Activated CD8-positive, alpha-beta memory T cell treated with anti-CD3 and anti-CD28 coated beads for 36 hours (primary cell): Measurements from ENCODE around the gene MVP. TPM values are rescaled to one million over a fixed set of nuclear protein-coding genes. Genes with fewer than 3 reads are reported as not detected.

Experiments used
- CTCF ChIA-PET: fragments of 350-600 bp; sonication (Branson Sonifier 250); formaldehyde crosslinking; loops from one replicate; lab custom pipeline; 2021; ENCODE audit warnings: antibody characterized with exemption; lab: Charles Lee
- POLR2A ChIA-PET: fragments of 350-600 bp; sonication (Branson Sonifier 250); formaldehyde crosslinking; loops from one replicate; lab custom pipeline; 2021; ENCODE audit warnings: antibody characterized with exemption; lab: Charles Lee
- total RNA-seq, 2 experiments: library from RNA; stranded (reverse); gene quantifications; one replicate each; pipeline ENCODE4 v1.2.3, GENCODE V29; 2021

Gene MVP
- total RNA-seq, 2 experiments from 2014 or later = 42.2 to 46.0 TPM

DNA sequence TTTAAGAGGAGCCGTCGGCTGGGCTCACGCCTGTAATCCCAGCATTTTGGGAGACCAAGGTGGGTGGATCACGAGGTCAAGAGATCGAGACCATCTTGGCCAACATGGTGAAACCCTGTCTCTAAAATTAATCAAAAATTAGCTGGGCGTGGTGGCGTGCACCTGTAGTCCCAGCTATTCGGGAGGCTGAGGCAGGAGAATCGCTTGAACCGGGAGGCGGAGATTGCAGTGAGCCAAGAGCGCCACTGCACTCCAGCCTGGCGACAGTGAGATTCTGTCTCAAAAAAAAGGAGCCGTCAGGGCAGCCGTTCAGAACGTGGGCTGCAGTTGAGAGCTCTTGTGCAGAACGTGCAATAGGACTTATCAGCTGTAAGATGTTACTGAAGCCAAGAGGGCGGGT lies 27.1 kb upstream of the MVP start:
- ChIA-PET CTCF (interaction anchor here (1.3 to 2.9 kb wide), 2 partner anchors 9 to 11 kb away, joined by 3 to 14 read pairs; no protein-coding TSS in a partner anchor), POLR2A (interaction anchor here (0.6 kb wide), 1 partner anchor 98 kb away, joined by 5 read pairs; no protein-coding TSS in a partner anchor)

DNA sequence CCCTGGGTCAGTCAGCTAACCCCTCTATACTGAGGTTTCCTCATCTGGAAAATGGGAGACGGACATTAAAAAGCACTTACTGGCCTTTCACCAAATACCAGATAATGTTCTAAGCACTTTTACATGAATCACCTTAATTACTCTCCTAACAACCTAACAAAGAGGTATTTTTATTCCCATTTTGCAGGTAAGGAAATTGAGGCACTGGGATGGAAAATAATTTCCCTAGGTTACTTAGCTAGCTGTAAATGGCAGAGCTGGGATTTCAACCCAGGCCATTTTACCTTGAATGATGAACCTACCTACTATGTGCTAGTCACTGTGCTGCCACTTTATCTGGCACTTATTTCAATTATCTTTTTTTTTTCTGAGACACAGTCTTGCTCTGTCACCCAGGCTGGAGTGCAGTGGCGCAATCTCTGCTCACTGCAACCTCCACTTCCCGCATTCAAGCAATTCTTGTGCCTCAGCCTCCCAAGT lies 26.0 kb upstream of the MVP start:
- ChIA-PET POLR2A (no interaction called here), CTCF (interaction anchor here (2.9 kb wide), 1 partner anchor 10 kb away, joined by 14 read pairs; no protein-coding TSS in a partner anchor)

DNA sequence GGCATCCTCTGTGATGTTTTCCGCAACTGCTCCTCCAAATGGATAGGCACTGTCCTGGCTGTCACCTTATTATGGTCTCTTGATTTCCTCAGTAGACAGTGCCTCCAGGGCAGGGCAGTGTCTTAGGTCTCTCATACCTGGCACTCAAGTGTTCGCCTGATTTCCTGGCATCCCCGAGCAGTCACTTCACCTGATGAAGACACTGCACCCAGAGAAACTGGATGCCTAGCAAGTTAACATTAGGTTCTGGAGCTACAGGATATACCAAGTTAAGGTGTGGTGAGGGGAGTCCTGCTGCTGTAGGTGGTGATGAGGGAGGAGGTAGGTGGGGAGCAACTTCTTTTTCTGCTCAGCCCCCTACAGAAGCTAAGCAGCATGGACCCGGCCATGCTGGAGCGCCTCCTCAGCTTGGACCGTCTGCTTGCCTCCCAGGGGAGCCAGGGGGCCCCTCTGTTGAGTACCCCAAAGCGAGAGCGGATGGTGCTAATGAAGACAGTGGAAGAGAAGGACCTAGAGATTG lies 17.8 kb upstream of the MVP start:
- CTCF ChIA-PET = interaction anchor here (0.7 to 3.7 kb wide), 5 partner anchors 9 to 46 kb away, joined by 3 to 22 read pairs (median 4); partner anchors contain the start of gene KIF22

DNA sequence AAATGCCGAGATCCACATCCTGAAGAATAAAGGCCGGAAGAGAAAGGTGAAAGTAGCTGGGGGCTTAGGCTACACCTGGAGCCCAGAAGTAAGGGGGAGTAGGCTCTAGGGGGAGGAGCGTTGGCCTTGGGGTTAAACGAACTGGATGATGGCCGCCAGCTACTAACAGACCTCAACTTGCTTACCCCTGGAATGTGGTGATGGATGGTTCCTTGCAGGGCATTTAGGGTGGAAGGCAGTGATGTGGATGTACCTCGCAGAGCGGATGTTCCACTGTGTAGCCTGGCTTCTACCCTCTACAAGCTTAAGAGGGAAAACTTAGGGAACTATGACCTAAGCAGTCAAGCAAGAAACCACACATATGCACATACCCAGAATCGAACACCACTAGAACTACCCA lies 16.2 kb upstream of the MVP start:
- CTCF ChIA-PET = interaction anchor here (0.9 to 3.7 kb wide), 7 partner anchors 11 to 103 kb away, joined by 3 to 22 read pairs (median 4); partner anchors contain the start of genes KIF22 and PAGR1
- POLR2A ChIA-PET = interaction anchor here (0.5 to 0.9 kb wide), 3 partner anchors 11 to 157 kb away, joined by 3 to 5 read pairs (median 4); no protein-coding TSS in a partner anchor

More for the DNA sequence above, 17.8 kb upstream of the MVP start:
- POLR2A ChIA-PET = interaction anchor here (0.6 kb wide), 1 partner anchor 127 kb away, joined by 4 read pairs; no protein-coding TSS in a partner anchor

DNA sequence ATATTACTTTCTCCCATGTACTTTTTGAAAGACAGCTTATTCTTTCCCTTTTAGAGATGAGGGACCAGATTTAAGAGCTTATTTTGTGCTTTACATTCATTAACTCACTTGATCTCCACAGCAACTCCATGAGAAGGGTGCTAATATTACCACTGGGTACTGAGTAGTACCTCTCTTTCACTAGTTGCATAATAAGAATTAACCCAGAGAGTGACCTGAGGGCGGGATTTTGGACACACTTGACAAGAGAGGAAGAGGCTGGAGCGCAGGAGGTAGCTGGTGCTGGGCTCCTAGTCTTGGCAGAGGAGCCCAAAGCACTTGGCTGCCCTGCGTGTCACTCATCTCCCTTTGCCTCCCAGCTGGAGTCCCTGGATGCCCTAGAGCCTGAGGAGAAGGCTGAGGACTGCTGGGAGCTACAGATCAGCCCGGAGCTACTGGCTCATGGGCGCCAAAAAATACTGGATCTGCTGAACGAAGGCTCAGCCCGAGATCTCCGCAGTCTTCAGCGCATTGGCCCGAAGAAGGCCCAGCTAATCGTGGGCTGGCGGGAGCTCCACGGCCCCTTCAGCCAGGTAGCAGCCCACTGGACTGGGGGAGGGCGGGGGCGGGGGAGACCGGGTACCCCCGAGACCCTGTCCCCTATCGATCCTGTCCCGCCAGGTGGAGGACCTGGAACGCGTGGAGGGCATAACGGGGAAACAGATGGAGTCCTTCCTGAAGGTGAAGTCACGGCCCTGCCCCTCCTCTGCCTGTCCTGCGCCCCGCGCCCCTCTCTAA lies 15.6 kb upstream of the MVP start:
- ChIA-PET CTCF (interaction anchor here (0.8 to 3.7 kb wide), 7 partner anchors 11 to 58 kb away, joined by 3 to 22 read pairs (median 4); partner anchors contain the start of genes KIF22 and PAGR1), POLR2A (interaction anchor here (0.5 to 1.0 kb wide), 8 partner anchors 9 to 246 kb away, joined by 3 to 7 read pairs (median 4); partner anchors contain the start of genes KIF22 and MVP)

DNA sequence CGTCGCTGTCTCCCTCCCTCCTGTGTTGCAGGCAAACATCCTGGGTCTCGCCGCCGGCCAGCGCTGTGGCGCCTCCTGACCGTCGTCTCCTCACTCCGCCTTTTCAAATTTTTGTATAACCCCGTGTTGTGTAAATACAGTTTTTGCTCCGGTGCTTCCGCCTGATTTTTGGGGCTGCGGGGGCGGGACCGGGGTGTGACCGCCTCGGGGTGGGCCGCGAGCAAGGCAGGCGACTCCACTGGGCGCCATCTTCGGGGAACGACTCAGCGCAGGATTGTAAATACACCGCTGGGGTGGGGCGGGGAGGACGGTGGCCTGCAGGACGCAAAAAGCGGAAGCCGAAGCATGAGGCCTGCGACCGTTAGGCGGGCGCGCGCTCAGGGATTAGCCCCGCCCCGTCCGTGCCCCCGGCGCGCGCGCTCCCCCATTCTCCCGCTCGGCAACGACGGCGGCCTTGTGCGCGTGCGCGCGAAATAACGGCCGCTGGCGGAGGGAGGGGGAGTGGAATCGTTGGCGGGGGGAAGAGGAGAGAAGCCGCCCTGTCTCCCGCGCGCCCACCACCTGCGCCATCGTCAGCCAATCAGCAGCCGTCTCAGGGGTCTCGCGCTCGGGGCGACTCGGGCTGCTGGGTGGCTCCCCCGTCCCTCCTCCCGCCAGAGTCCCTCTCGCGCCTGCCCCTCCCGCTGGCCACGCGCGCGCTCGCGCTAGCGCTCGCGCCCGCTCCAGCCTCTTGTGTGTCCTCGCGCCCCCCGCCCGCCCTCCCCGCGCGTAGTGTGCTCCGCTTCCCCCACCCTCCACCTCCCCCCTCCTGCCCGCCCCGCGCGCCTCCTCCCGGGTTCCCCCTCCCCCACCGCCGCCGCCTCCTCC lies 14.8 kb upstream of the MVP start:
- ChIA-PET POLR2A (interaction anchor here (0.7 to 3.9 kb wide), 5 partner anchors 8 to 246 kb away, joined by 3 to 41 read pairs (median 7); partner anchors contain the start of genes KIF22 and MVP), CTCF (interaction anchor here (2.6 to 3.7 kb wide), 3 partner anchors 10 to 16 kb away, joined by 14 to 22 read pairs (median 14); partner anchors contain the start of genes KIF22 and PAGR1)

DNA sequence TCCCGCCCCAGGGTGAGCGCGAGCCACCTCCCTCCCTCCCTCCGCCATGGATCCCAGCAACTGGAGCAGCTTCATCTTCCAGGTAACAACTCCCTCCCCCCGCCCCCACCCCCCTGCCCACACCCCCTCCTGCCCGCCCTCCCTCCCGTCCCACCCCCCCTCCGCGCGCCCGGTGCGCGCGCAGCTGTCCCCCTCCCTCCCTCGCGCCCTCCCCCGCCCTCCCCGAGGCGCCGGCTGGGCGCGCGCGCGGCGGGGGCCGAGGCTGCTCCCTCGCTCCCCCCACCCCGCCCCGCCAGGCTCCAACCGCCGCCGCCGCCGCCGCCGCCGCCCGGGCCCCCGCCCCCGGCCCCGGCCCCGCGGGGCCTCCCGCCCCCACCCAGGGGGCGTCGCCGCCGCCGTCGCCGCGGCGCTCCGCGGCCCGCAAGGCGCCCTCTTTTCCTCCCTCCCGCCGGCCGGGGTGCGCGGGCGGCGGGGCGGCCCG lies 14.1 kb upstream of the MVP start, which contains the start of gene MAZ:
MAZ (plus strand) TSS at position 431 of the 481 bp plus-strand sequence. CDS start 173 bp downstream, outside the sequence.
- POLR2A ChIA-PET = interaction anchor here (0.6 to 3.9 kb wide), 3 partner anchors 10 to 19 kb away, joined by 3 to 41 read pairs (median 31); partner anchors contain the start of genes MVP and PAGR1

DNA sequence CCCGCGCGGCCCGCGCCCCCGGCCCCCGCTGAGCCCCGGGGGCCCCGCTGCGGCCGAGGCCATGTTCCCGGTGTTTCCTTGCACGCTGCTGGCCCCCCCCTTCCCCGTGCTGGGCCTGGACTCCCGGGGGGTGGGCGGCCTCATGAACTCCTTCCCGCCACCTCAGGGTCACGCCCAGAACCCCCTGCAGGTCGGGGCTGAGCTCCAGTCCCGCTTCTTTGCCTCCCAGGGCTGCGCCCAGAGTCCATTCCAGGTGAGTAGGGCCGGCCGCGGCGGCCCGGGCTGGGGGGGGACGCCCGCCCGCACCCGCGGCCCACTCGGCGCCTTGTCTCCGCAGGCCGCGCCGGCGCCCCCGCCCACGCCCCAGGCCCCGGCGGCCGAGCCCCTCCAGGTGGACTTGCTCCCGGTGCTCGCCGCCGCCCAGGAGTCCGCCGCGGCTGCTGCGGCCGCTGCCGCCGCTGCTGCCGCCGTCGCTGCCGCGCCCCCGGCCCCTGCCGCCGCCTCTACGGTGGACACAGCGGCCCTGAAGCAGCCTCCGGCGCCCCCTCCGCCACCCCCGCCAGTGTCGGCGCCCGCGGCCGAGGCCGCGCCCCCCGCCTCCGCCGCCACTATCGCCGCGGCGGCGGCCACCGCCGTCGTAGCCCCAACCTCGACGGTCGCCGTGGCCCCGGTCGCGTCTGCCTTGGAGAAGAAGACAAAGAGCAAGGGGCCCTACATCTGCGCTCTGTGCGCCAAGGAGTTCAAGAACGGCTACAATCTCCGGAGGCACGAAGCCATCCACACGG lies 13.4 kb upstream of the MVP start:
- ChIA-PET POLR2A (interaction anchor here (0.6 to 3.9 kb wide), 6 partner anchors 9 to 259 kb away, joined by 3 to 41 read pairs (median 8); partner anchors contain the start of genes ALDOA, MVP and PAGR1), CTCF (interaction anchor here (0.5 to 3.0 kb wide), 8 partner anchors 9 to 130 kb away, joined by 3 to 17 read pairs (median 6); partner anchors contain the start of genes KIF22, MVP and PAGR1)

More for the DNA sequence above, 14.1 kb upstream of the MVP start, which contains the start of gene MAZ:
- CTCF ChIA-PET = interaction anchor here (0.5 to 3.0 kb wide), 3 partner anchors 10 to 129 kb away, joined by 3 to 14 read pairs (median 13); partner anchors contain the start of genes KIF22 and PAGR1

DNA sequence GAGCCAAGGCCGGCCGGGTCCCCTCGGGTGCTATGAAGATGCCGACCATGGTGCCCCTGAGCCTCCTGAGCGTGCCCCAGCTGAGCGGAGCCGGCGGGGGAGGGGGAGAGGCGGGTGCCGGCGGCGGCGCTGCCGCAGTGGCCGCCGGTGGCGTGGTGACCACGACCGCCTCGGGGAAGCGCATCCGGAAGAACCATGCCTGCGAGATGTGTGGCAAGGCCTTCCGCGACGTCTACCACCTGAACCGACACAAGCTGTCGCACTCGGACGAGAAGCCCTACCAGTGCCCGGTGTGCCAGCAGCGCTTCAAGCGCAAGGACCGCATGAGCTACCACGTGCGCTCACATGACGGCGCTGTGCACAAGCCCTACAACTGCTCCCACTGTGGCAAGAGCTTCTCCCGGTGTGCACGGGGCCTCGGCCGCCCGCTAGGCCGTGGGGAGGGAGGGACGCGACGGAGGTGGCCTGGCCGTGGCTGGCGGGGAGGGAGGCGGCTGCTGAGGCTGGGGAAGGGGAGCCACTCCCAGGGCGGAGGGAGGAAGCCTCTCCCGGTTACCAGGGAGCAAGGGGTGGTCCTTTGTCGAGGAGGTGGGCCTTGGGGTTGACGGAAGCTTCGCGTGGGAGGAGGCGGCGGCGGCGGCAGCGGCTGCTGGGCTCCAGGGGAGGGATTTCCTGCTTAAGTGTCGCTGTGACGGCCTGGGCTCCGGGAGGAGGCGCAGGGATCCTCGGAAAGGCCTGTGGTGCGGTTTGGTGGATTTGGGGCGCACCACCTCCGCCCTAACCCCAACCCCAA lies 12.6 kb upstream of the MVP start:
- ChIA-PET POLR2A (interaction anchor here (0.7 to 3.9 kb wide), 9 partner anchors 8 to 258 kb away, joined by 3 to 41 read pairs (median 4); partner anchors contain the start of genes ALDOA, HIRIP3, INO80E and MVP), CTCF (interaction anchor here (0.9 to 3.0 kb wide), 11 partner anchors 8 to 107 kb away, joined by 3 to 17 read pairs (median 5); partner anchors contain the start of genes KIF22, MVP and PAGR1)

DNA sequence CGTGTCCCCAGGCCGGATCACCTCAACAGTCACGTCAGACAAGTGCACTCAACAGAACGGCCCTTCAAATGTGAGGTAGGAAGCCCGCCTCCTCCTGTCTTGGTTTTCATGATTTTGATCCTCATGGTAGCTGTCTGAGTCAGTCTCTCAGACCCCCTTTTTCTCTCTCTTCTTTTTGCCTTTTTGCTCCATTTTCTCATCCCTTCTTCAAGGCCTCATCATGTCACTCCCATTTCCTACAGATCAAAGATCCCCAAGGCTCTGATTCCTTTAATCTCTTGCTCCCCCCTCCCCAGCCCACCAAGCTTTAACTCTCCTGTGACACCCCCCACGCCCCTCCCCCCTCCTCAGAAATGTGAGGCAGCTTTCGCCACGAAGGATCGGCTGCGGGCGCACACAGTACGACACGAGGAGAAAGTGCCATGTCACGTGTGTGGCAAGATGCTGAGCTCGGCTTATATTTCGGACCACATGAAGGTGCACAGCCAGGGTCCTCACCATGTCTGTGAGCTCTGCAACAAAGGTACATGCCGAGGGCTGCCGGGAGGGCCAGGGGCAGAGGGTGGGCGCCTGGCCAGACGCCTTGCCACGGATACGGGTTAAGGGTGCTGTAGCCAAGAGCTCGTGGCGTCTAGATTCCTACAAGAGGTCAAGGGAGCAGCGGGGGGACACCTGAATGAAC lies 11.9 kb upstream of the MVP start:
- CTCF ChIA-PET = interaction anchor here (0.9 to 3.0 kb wide), 10 partner anchors 8 to 108 kb away, joined by 3 to 17 read pairs (median 6); partner anchors contain the start of genes KIF22, MVP and PAGR1
- POLR2A ChIA-PET = interaction anchor here (0.6 to 3.9 kb wide), 12 partner anchors 8 to 187 kb away, joined by 3 to 41 read pairs (median 4); partner anchors contain the start of genes HIRIP3, INO80E, MVP and PAGR1

DNA sequence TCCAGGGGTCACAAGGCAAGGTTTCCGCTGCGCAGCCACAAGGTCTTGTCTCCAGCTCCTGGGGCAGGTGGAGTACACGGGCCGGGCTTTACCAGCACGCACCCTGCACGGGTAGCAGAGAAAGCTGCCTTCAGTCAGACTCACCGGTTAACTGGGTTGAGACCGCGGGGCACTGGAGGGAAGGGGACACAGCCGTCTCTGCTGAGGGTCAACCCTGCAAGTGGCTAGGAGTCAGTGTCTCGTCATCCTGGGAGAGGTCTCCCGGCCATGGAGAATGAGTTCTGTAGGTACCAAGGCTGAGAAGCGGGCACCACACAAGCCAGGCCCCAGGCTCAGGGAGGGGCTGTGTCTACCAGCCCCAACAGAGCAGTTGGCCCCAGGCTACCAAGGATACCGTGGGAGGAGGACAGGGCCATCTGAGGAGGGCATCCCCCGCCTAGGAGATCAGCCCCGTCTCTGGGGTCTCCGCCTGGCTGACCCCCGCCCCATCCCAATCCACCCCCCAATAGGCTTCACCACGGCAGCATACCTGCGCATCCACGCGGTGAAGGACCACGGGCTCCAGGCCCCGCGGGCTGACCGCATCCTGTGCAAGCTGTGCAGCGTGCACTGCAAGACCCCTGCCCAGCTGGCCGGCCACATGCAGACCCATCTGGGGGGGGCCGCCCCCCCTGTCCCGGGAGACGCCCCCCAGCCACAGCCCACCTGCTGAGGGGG lies 11.1 kb upstream of the MVP start:
- CTCF ChIA-PET = interaction anchor here (0.9 to 3.0 kb wide), 6 partner anchors 8 to 109 kb away, joined by 3 to 17 read pairs (median 8); partner anchors contain the start of genes KIF22 and MVP
- POLR2A ChIA-PET = interaction anchor here (0.6 to 3.9 kb wide), 8 partner anchors 7 to 187 kb away, joined by 3 to 41 read pairs (median 4); partner anchors contain the start of genes HIRIP3, INO80E, MVP and PAGR1

DNA sequence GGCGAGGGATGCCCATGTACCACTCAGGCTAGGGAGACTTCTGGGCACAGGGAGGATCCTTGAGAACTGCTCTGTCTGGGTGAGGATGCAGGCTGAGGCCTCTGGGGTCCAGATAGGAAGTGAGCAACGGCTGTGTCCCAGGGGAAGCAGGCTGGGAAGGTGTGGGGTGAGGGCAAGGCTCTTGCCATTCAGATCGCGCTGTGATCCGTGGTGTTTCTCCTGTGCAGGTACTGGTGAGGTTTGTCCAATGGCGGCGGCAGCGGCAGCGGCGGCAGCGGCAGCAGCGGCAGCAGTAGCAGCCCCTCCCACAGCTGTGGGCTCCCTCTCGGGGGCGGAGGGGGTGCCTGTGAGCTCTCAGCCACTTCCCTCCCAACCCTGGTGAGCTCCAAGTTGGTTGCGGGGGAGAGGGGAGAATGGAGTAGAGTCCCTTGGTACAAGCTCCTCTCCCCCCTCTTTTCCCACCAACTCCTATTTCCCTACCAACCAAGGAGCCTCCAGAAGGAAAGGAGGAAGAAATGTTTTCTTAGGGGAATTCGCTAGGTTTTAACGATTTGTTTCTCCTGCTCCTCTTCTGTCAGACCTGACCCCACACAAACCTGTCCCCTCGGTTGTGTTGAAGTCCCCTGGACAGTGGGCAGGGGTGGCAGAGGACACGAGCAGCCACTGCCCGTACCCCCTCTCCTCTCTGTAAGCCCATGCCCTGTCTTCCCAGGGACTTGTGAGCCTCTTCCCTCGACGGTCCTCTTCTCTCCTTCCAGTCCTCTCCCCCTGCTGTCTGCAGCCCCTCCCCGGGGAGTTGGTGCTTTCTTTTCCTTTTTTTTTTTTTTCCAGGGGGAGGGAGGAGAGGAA lies 10.2 kb upstream of the MVP start:
- ChIA-PET POLR2A (no interaction called here), CTCF (interaction anchor here (2.0 to 2.7 kb wide), 2 partner anchors 10 to 109 kb away, joined by 5 to 10 read pairs; partner anchors contain the start of gene MVP)

DNA sequence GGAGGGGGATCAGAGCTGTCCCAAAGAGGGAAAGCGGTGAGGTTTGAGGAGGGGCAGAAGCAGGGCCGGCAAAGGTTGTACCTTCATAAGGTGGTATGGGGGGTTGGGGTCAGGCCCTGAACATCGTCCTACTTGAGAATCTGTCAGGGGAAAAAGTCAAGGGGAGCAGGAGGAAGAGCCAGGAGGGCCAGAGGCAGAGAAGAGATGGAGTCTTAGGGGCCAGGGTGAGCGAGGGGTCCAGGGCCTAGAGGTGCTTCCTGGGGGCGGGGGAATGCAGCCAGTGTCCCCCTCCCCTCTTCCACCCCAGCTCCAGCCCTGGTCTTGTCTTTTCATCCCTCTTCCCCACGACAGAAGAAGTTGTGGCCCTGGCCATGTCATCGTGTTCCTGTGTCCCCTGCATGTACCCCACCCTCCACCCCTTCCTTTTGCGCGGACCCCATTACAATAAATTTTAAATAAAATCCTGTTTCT lies 9.5 kb upstream of the MVP start:
- ChIA-PET CTCF (interaction anchor here (2.0 to 2.7 kb wide), 2 partner anchors 9 to 110 kb away, joined by 5 to 10 read pairs; partner anchors contain the start of gene MVP), POLR2A (interaction anchor here (0.7 to 1.2 kb wide), 2 partner anchors 11 to 20 kb away, joined by 3 read pairs; partner anchors contain the start of gene KIF22)
